Activated CD4-positive, alpha-beta T cell treated with anti-CD3 and anti-CD28 coated beads, Interleukin-10, Interleukin-2, amounts not matched to agents 100 ng/mL and 50 ng/mL, durations not matched to agents 16 hours and 8 hours (primary cell): ENCODE data around the gene ZNF831.

ENCODE experiments used
- DNase-seq: peaks from one replicate; pipeline ENCODE4 v3.0.0-alpha.2; 2020

Gene ZNF831

GRCh38 chr20:59141818-59142581, 21.6 kb upstream of the ZNF831 start:
- DNase-seq, result no peak

DNA sequence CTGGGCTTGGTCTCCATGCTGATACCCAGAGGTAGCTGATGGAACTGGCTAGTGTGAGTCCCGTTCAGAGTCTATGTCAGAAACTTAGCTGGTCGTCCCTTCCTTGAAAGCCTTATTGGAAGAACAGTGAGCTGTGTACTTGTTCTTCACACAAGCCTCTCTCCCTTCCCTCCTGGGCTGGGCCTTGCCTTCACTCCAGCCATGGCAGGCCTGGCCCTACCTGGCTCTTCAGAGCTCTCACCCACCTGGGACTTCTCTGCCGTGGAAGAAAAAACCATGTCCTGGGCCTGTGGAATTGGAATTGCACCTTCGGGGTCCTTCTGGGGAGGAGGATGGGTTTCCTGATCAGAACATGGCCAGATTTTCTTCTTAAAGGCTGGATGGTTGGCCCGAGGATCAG, 20.3 kb upstream of the ZNF831 start:
- no peak for DNase-seq

- DNase-seq, result peak; percentile 80
Observed at GRCh38 chr20:59144179-59144830, 19.3 kb upstream of the ZNF831 start.

- DNase-seq, result no peak
Observed at GRCh38 chr20:59144831-59145196, 18.8 kb upstream of the ZNF831 start.

- DNase-seq, result no peak
Observed at GRCh38 chr20:59145247-59145923, 18.2 kb upstream of the ZNF831 start.

GRCh38 chr20:59145924-59146779, 17.5 kb upstream of the ZNF831 start:
- DNase-seq, result peak; percentile 60

DNA sequence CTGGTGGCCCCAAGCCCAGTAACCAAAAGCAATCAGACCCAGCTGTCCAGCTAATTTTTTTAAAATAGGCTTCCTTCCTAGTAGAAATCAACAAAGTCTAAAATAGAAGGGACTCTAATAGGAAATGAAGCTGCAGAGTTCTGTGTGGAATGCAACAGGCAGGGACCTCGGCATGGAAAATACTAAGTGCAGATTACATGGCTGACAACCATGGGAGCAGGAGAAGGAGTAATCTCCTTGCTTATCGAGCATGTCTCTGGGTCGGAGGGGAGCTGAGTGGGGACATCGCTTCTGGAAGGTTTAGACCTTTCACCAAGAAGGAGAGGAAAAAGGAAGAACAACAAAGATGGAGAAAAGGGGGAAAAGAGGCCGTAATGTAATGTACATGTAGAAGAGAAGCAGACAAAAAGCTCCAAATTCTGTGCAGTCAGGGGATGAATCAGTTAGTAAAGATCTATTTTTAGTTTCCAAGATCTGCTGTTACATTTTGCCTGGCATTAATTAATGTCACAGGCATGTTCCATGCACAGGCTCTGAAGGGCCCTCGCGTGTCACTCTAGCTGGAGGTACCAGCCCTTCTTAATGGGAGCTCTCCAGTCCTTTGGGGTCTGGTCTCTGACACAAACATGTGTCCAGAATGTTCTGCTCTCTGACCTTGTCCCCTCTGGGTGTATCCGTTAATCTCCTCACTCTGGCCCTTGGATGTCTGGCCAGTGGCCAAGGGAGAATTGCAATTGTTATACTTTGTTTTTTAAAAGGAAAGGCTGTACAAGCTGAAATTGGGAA, 16.6 kb upstream of the ZNF831 start:
- no peak for DNase-seq

- DNase-seq, result no peak
Observed at GRCh38 chr20:59147586-59147985, 16.0 kb upstream of the ZNF831 start.

DNA sequence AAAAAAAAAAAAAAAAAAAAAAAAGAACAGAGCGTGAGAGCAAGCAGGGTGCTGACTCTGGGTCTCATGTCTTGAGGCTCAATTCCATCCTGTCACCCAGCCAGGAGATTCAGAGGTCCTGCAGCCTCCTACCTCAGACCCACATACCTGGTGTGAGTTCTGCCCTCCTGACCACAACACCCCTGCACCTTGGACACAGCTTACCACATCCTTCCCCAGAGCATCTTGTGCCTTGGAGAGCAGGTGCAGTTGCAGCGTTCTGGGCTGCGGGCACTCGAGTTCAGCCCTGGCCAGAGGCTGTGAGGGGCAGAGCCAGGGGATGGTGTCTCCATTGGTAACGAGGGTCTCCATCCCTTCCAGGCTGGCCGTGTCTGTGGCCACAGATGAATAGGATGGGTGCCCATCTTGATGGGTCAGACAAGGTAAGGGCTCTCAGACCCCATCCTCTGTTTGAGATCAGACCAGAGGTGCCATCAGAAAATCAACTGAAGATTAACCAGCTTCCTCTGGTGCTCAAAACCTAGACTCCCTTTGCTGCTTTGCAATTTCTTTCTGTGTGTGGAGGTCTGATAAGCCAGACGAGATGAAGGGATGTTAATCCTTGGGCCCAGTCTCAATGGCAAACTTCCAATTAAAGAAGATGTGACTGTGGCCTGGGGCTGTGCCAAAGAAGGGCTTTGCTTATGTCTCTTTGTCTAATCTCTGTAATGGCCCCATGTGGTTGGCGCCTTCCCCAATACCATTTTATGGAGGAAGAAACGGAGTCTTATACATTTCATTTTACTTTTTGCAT, 14.7 kb upstream of the ZNF831 start:
- no peak for DNase-seq

DNA sequence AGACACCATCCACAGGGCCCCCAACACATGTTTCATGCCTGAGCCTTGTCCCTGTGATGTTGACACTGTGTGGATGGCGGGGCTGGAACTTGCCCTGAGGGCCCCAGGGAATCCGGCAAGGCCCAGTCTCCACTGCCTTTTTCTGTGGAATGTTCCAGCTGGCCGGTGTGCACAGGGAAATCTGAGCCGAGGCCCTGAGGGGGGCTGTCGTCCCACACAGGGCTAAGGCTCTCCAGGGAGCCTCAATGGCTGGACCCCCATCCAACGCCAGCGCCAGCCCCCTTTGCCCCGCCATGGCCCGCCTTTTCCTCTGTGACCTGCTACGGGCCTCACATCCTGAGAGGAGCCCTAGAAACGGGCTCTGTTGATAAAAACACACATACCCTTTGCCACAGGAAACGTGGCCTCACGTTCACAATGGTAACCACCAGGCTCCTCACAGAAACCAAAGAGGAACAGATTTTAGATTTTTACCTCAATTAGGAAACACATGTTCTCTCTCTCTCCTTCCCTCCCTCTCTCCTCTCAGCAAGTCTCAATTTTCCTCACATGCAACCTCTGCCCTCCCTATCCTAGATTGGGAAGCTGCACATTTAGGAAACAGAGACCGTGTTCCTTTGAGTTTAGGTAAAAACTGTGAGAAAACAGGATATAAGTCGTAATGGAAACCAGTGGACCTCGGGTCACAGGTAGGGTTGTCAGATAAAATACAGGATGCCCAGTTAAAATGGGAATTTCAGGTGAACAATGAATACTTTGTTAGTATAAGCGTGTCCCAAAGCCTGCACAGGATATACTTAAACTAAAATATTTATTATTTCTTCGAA, 13.7 kb upstream of the ZNF831 start:
- peak; percentile 86 for DNase-seq

DNA sequence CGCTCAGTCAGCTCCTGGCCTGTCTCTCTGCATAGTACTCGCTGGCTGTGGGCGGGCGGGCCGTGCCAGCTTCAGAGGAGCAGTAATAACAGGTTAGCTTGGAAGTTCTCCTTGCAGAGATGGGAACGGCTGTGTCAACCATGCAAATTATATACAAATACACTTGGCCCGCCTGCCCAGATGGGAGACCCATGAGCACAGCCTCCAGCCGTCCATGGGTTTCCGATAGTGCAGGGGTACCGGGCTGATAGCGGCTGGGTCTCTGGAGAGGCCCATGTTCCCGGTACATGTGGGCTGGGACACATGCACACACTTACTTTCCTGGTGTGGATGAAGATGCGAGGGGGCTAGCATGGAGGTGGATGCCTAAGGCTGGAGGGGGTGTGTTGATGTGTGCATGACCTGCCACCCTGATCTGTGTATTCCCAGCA, 12.8 kb upstream of the ZNF831 start:
- DNase-seq, result no peak

- no peak for DNase-seq
Observed at GRCh38 chr20:59151391-59151790, 12.2 kb upstream of the ZNF831 start.

DNA sequence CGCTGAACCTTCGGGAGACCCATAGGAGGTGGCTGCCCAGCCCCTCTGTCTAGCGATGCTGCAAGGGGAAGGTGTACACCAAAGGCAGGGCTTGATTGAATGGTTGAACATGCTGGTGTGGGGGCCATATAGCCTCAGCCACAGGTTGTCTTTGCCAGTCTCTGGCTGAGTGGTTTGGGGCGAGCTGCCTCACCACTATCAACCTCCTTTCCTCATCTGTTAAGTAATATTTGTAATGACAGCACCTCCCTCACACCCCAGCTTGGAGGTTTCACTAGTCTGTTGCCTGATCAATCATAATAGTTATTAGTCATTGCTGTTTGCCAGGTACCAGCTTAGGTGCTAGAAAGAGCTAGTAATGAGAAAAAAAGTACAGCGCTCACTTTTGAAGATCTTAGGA, 11.8 kb upstream of the ZNF831 start:
- peak; percentile 80 for DNase-seq

DNA sequence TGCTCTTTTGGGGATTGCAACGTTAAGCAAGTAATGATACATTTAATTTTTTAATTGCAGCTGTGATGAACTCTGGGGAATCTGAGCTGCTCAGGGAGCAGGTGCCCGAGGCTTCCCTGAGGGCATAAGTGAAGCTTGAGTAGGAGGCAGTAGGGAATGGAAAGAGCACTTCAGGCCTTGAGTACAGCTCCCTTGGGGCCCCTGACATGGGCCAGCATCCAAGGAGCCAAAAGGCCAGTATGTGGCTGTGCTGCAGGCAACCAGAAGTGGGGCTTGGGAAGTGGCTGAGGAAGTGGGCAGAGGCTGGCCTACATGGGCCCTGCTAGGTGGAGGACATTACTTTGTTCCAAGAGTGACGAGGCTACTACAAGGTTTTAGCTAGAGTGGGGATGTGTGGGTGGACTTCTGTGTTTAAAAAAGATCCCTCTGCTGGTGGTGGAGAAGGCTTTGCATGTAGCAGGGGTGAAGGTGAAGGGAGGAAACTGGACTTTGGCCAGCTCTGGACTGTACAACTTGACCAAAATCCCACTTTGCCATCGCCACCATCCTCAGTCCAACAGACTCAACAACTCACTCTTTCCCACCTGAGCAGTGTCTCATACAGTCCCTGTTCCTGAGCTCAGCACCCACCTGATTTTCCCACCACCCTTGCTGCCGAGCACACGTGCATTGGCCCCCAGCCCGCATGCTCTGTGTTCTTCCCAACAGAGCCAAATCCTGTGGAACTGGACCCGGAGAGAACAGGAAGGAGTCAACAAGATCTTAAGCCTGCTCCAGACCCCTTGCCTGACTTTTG, 10.9 kb upstream of the ZNF831 start:
- DNase-seq, result no peak

DNA sequence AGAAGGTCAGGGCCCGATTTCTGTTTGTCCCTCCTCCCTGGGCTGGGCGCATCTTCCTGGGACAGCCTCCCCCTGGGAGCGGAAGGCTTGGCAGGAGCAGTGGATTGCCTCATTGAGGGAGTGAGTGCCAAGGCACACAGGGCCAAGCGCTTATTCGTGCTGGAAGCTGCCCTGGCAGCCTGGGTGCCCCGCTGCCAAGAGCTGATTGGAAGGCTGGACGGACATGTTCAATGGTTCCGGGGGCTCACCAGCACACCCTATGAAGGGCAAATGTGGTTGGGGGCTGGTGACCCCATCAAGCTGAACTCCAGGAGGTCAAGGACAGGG, 10.3 kb upstream of the ZNF831 start:
- DNase-seq, result no peak

GRCh38 chr20:59153832-59154231, 9.8 kb upstream of the ZNF831 start:
- no peak for DNase-seq

- DNase-seq, result no peak
Observed at GRCh38 chr20:59154317-59155013, 9.2 kb upstream of the ZNF831 start.

GRCh38 chr20:59157064-59157463, 6.6 kb upstream of the ZNF831 start:
- DNase-seq, result no peak

DNA sequence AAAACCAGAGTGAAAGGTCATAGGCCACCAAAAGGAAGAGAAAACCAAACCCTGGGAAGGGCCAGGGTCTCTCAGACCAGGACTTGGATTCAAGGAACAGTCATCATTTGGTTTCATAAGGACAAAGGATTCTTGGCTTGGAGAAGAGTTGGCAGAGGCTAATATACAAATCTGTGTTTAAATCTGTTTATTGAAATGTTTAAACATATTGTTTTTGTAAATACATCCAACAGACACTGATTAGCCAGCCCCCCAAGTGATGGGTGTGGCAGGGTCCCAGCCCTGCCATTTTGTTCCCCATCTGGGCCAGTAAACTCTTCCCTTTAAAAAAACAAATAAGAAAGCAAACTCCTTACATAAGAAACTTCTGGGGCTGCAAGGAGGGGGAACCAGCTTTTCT, 6.1 kb upstream of the ZNF831 start:
- DNase-seq, result no peak
